GM23338 (cell line): ENCODE results near the gene ZNF593OS. TPM values are rescaled to one million over a fixed set of nuclear protein-coding genes. Genes with fewer than 3 reads are reported as not detected.

Experiments
- ATAC-seq: fragments of 200-7000 bp; cut with Tn5 transposase; 3 replicates; pipeline ENCODE4 v1.9.1; 2020
- DNase-seq: peaks from one replicate; pipeline ENCODE4 v3.0.0-alpha.2; 2015; ENCODE audit warnings: low spot score
- H2AFZ ChIP-seq: fragments of 200-600 bp; sonication (generic); 2 replicates; pipeline ENCODE4 v1.8.0; 2016; ENCODE audit warnings: antibody characterized with exemption, mild to moderate bottlenecking, moderate library complexity
- H3F3A ChIP-seq: fragments of 200-600 bp; sonication (generic); replicated peaks from 2 replicates; pipeline ENCODE4 v1.8.0; 2017; ENCODE audit warnings: antibody characterized with exemption, mixed run types, low read depth
- H3K27ac ChIP-seq: fragments of 200-600 bp; sonication (generic); 2 replicates; pipeline ENCODE4 v1.6.1; 2016; ENCODE audit warnings: low read depth
- H3K27me3 ChIP-seq: fragments of 200-600 bp; sonication (generic); 2 replicates; pipeline ENCODE4 v1.8.0; 2016; ENCODE audit warnings: mild to moderate bottlenecking, mixed run types, moderate library complexity; ENCODE audit not compliant: insufficient read depth
- H3K36me3 ChIP-seq: fragments of 200-600 bp; sonication (generic); 2 replicates; pipeline ENCODE4 v1.8.0; 2016; ENCODE audit warnings: mild to moderate bottlenecking; ENCODE audit not compliant: insufficient read depth
- H3K4me1 ChIP-seq: fragments of 200-600 bp; sonication (generic); 2 replicates; pipeline ENCODE4 v1.8.0; 2016; ENCODE audit warnings: mild to moderate bottlenecking, moderate library complexity; ENCODE audit not compliant: insufficient read depth
- H3K4me2 ChIP-seq: fragments of 200-600 bp; sonication (generic); 2 replicates; pipeline ENCODE4 v1.7.1; 2017; ENCODE audit warnings: mixed run types
- H3K4me3 ChIP-seq: fragments of 200-600 bp; sonication (generic); 2 replicates; pipeline ENCODE4 v1.6.1; 2016; ENCODE audit warnings: mixed run types
- H3K79me2 ChIP-seq: fragments of 200-600 bp; sonication (generic); replicated peaks from 2 replicates; pipeline ENCODE4 v1.8.0; 2017; ENCODE audit warnings: mild to moderate bottlenecking; ENCODE audit not compliant: insufficient read depth
- H3K9me2 ChIP-seq: fragments of 200-600 bp; sonication (generic); 2 replicates; pipeline ENCODE4 v1.8.0; 2017; ENCODE audit not compliant: insufficient read depth
- H4K20me1 ChIP-seq: fragments of 200-600 bp; sonication (generic); replicated peaks from 2 replicates; pipeline ENCODE4 v1.8.0; 2017; ENCODE audit warnings: mild to moderate bottlenecking; ENCODE audit not compliant: insufficient read depth
- H3K27ac Mint-ChIP-seq: 2 replicates; pipeline ENCODE4 v1.8.0; 2020; ENCODE audit warnings: inconsistent platforms, mild to moderate bottlenecking, moderate library complexity, mixed read lengths
- H3K27me3 Mint-ChIP-seq: 3 replicates; pipeline ENCODE4 v1.8.0; 2022; ENCODE audit warnings: low read depth, mild to moderate bottlenecking, moderate library complexity, mixed read lengths, inconsistent platforms; ENCODE audit not compliant: insufficient read depth, poor library complexity
- H3K36me3 Mint-ChIP-seq: 3 replicates; pipeline ENCODE4 v1.8.0; 2021; ENCODE audit warnings: low read depth, mild to moderate bottlenecking, inconsistent platforms, moderate library complexity, mixed read lengths
- H3K4me1 Mint-ChIP-seq: 3 replicates; pipeline ENCODE4 v1.8.0; 2020; ENCODE audit warnings: mild to moderate bottlenecking, inconsistent platforms, mixed read lengths
- H3K4me3 Mint-ChIP-seq: 3 replicates; pipeline ENCODE4 v1.8.0; 2021; ENCODE audit warnings: moderate library complexity, mild to moderate bottlenecking, inconsistent platforms, mixed read lengths
- H3K9me3 Mint-ChIP-seq: 3 replicates; pipeline ENCODE4 v1.8.0; 2020; ENCODE audit warnings: moderate library complexity, mild to moderate bottlenecking, inconsistent platforms, mixed read lengths
- CTCF ChIP-seq, 2 experiments: fragments of 200-600 bp in 1 of 2; sonication (generic) in 1 of 2; conservative IDR thresholded peaks; 2 replicates each; pipeline versions ENCODE4 v1.5.1 to v1.6.1; 2016 to 2017; ENCODE audit warnings: antibody characterized with exemption in 2 of 2, low read depth in 2 of 2, mild to moderate bottlenecking in 2 of 2, moderate library complexity in 1 of 2
- ETS1 ChIP-seq: IDR thresholded peaks from 2 replicates; pipeline ENCODE4 v1.6.1; 2016; ENCODE audit warnings: antibody characterized with exemption
- EZH2phosphoT487 ChIP-seq: fragments of 200-600 bp; sonication (generic); IDR thresholded peaks from one replicate; pipeline ENCODE4 v1.8.1; 2018; ENCODE audit warnings: antibody characterized with exemption; ENCODE audit not compliant: unreplicated experiment
- JUNB ChIP-seq: IDR thresholded peaks from one replicate; pipeline ENCODE4 v1.6.1; 2016; ENCODE audit warnings: antibody characterized with exemption; ENCODE audit not compliant: unreplicated experiment
- POLR2AphosphoS5 ChIP-seq: IDR thresholded peaks from 2 replicates; pipeline ENCODE4 v1.6.1; 2016; ENCODE audit warnings: antibody characterized with exemption, low read depth
- STAT1 ChIP-seq: IDR thresholded peaks from one replicate; pipeline ENCODE4 v1.6.1; 2016; ENCODE audit warnings: antibody characterized with exemption; ENCODE audit not compliant: unreplicated experiment
- polyA plus RNA-seq: library from polyadenylated mRNA; unstranded; fragments of >200 nt; fragmentation: Nextera tagmentation; extraction: Ambion mirVana; gene quantifications from 2 replicates; pipeline ENCODE4 v1.2.1, GENCODE V29; 2016
- total RNA-seq: library from RNA; depleted of rRNA; stranded (reverse); fragments of >200 nt; shearing (Covaris generic); gene quantifications from 2 replicates; pipeline ENCODE4 v1.2.3, GENCODE V29; 2014
- TF ChIP-seq, protein P1 (sequence below): IDR thresholded peaks from one replicate; pipeline ENCODE4 v1.6.1; 2018; ENCODE audit warnings: antibody characterized with exemption; ENCODE audit not compliant: unreplicated experiment

Gene ZNF593OS
- total and polyA plus RNA-seq, 2 experiments from 2014 or later = 1.1 TPM; not detected in 1

DNA sequence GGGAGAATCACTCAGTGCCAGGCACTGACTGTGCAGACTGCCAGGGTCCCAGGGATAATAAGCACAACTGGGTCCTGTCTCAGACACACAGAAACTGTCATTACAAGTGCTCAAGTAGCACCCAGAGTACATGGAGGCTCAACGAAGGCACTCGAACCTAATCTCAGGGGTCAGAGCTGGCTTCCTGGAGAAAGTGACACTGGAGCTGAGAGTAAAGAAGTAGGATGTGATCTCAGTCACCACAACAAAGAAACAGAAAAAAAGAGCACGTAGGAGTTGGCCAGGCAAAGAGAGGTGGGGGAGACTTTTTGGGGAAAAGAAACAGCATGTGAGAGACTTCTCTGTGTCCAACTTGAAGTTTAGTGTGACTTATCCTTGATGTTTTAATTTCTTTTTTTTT lies 20.1 kb upstream of the ZNF593OS start:
- no peak overlapping the region for H3K4me3 ChIP-seq
- H3K27me3 Mint-ChIP-seq = peaks cover 12% of the 10 kb centered on the region
- no peak overlapping the region for H2AFZ ChIP-seq
- no peak overlapping the region for H3K4me3 Mint-ChIP-seq
- H3F3A ChIP-seq = 0 out of 2 replicates have a peak, but pooled peaks cover 4% of the 10 kb centered on the region
- ATAC-seq (no peak), DNase-seq (no peak)
- peaks cover 17% of the 10 kb centered on the region for H3K4me1 Mint-ChIP-seq
- H3K36me3 ChIP-seq = no peaks in the 10 kb centered on the region
- H3K9me3 Mint-ChIP-seq = no peaks in the 10 kb centered on the region; the same call in 2 of the 3 replicates
- H3K36me3 Mint-ChIP-seq = peaks cover 5% of the 10 kb centered on the region; the same call in 1 of the 3 replicates
- H3K4me2 ChIP-seq = no peak overlapping the region
- no peaks in the 10 kb centered on the region for H3K27me3 ChIP-seq
- H3K27ac Mint-ChIP-seq = no peak overlapping the region
- H4K20me1 ChIP-seq = no peaks in the 10 kb centered on the region
- TF ChIP-seq JUNB (no peak), CTCF (conservative IDR thresholded peaks at IDR 0.05; ENCODE audit: low read depth in 2 of 2) (no peak), ETS1 (no peak), POLR2AphosphoS5 (no peak), STAT1 (no peak)
- H3K4me1 ChIP-seq = no peaks in the 10 kb centered on the region
- no peaks in the 10 kb centered on the region for H3K9me2 ChIP-seq
- no peaks in the 10 kb centered on the region for H3K79me2 ChIP-seq
- H3K27ac ChIP-seq = no peak overlapping the region

GRCh38 chr1:26190373-26190987 lies 18.8 kb upstream of the ZNF593OS start, which contains the start of gene CATSPER4:
CATSPER4 (plus strand) TSS chr1:26190602; CDS start chr1:26190628, 26 bp downstream.
- DNase-seq (peak; percentile 96), ATAC-seq (peak; percentile 98)
- Histone ChIP-seq H3F3A (0 out of 2 replicates have a peak, but pooled peaks cover 4% of the 10 kb centered on the region), H3K9me2 (no peaks in the 10 kb centered on the region), H3K4me2 (peak within 1 kb of the TSS; percentile 12; the same call in 1 of the 2 replicates), H3K36me3 (no peaks in the 10 kb centered on the region), H3K27me3 (no peaks in the 10 kb centered on the region), H3K27ac (no peak within 1 kb of the TSS), H3K4me1 (no peaks in the 10 kb centered on the region), H3K79me2 (no peaks in the 10 kb centered on the region), H3K4me3 (no peak within 1 kb of the TSS), H4K20me1 (no peaks in the 10 kb centered on the region), H2AFZ (peak within 1 kb of the TSS; percentile 68; the same call in 1 of the 2 replicates)
- Mint-ChIP-seq H3K4me3 (peak within 1 kb of the TSS; percentile 1; the same call in 1 of the 3 replicates), H3K27me3 (peaks cover 11% of the 10 kb centered on the region), H3K4me1 (peaks cover 17% of the 10 kb centered on the region), H3K36me3 (peaks cover 9% of the 10 kb centered on the region; the same call in 2 of the 3 replicates), H3K27ac (peak within 1 kb of the TSS; percentile 49), H3K9me3 (no peaks in the 10 kb centered on the region; the same call in 2 of the 3 replicates)
- TF ChIP-seq, protein P1, sequence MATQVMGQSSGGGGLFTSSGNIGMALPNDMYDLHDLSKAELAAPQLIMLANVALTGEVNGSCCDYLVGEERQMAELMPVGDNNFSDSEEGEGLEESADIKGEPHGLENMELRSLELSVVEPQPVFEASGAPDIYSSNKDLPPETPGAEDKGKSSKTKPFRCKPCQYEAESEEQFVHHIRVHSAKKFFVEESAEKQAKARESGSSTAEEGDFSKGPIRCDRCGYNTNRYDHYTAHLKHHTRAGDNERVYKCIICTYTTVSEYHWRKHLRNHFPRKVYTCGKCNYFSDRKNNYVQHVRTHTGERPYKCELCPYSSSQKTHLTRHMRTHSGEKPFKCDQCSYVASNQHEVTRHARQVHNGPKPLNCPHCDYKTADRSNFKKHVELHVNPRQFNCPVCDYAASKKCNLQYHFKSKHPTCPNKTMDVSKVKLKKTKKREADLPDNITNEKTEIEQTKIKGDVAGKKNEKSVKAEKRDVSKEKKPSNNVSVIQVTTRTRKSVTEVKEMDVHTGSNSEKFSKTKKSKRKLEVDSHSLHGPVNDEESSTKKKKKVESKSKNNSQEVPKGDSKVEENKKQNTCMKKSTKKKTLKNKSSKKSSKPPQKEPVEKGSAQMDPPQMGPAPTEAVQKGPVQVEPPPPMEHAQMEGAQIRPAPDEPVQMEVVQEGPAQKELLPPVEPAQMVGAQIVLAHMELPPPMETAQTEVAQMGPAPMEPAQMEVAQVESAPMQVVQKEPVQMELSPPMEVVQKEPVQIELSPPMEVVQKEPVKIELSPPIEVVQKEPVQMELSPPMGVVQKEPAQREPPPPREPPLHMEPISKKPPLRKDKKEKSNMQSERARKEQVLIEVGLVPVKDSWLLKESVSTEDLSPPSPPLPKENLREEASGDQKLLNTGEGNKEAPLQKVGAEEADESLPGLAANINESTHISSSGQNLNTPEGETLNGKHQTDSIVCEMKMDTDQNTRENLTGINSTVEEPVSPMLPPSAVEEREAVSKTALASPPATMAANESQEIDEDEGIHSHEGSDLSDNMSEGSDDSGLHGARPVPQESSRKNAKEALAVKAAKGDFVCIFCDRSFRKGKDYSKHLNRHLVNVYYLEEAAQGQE = no peak
- no peak for TF ChIP-seq EZH2phosphoT487
- TF ChIP-seq CTCF (conservative IDR thresholded peaks at IDR 0.05; ENCODE audit: low read depth in 2 of 2) = peak; percentile 74 to 83
